ENCODE data around the gene MYL1. TPM values are rescaled to one million over a fixed set of nuclear protein-coding genes. Genes with fewer than 3 reads are reported as not detected.

Gene MYL1
- total RNA-seq, 1 experiment from 2014 or later = 3.3 TPM

DNA sequence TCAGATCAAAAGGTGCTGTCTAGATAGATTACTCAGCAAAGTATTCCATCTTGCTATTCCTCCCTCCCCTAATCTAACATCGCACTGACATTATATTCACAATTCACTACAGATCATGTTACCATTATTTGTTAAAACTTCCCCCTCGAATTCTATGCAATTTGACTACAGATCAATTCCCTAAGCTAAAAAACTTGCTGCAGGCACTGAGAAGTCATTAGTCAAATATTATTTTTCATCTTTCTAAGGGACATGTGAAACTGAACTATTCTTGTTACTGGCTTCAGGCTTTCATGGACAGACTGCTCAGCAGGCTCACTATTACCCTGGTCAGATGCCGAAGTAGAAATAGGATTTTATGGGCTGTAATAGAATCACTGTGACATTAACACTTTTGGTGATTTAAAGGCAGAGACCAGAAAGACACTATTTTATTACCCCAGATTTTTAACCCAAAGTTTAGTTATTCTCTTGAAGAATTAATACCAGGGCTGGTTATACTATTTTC lies 15.1 kb downstream of the MYL1 start:
- no peak overlapping the region for H3K27ac ChIP-seq
- no peak overlapping the region for H3K4me3 ChIP-seq
- no peaks in the 10 kb centered on the region for H3K9me3 ChIP-seq (replicated peaks)
- no peaks in the 10 kb centered on the region for H3K27me3 ChIP-seq
- H3K4me1 ChIP-seq = peaks cover 23% of the 10 kb centered on the region
- DNase-seq = no peak
- H3K36me3 ChIP-seq = no peaks in the 10 kb centered on the region

DNA sequence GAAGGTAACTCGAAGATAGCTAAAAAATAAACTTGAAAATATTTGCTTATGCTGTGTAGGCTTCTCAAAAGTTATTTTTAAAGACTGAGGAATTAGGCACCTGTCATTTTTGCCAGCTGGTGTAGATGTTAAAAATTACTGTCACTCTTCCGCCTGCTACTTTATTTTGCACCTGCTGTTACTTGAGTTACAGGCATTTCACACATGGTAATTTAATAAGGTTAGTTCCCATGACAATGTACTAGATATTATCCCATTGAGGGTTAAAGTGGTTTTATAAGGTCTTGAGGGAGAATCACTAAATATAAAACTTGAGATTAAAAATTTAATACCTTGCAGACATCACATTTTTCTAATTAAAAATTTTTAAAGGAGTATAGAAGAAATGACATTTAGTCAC lies 26.6 kb downstream of the MYL1 start:
- H3K4me3 ChIP-seq = no peak overlapping the region
- peak; percentile 43 to 82 for DNase-seq
- H3K27me3 ChIP-seq = no peaks in the 10 kb centered on the region
- H3K4me1 ChIP-seq = peaks cover 35% of the 10 kb centered on the region
- H3K9me3 ChIP-seq (replicated peaks) = peaks cover 5% of the 10 kb centered on the region; the same call in 1 of the 2 replicates
- peak overlapping the region; percentile 56 for H3K27ac ChIP-seq
- no peaks in the 10 kb centered on the region for H3K36me3 ChIP-seq

DNA sequence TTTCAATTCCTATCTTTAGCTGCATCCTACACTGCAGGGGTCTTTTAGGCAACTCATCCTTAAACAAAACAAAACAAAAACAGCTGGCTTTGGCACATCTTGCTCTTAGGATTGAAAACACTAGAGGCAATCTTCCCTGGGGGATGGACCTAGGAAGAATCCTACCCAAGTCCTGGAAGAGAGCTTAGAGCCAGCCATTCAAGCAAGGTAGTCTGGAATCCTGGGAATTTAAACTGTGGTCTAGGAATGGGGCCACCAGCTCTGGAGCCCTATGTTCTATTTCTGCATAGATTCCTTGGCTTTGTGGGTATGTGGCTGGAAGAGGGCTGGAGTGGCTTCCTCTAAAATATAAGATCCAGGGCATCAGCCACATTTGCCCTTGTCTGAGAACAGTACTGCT lies 27.7 kb downstream of the MYL1 start:
- Histone ChIP-seq H3K9me3 (replicated peaks) (peaks cover 9% of the 10 kb centered on the region; the same call in 1 of the 2 replicates), H3K4me3 (no peak overlapping the region), H3K36me3 (no peaks in the 10 kb centered on the region), H3K27ac (peak overlapping the region; percentile 56), H3K4me1 (peaks cover 35% of the 10 kb centered on the region), H3K27me3 (no peaks in the 10 kb centered on the region)
- DNase-seq = peak; percentile 63 to 80

DNA sequence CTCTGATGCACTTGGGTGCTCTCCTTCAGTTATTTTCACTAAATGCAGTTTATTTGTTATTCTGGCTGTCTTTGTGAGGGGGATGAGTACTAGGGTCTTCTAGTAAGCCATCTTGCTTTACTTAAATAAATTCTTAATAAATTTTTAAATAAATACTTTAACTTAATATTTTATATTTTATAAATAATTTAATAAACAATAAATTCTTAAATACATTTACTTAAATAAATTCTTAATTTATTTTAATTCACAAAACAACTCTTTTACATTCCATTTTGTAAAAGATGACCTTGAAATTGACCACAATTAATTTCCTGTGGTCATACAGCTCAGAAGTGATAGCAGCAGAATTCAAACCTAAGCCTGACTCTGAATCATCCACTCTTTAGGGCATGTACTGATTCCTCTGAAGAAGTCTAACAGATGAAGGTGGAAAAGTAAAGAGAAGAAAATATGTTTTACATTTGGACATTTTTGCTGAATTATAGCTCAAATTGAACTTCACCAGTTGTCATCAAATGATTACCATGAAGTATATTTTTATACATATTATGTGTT lies 28.8 kb downstream of the MYL1 start:
- DNase-seq = no peak
- H3K27ac ChIP-seq = no peak overlapping the region
- H3K27me3 ChIP-seq = no peaks in the 10 kb centered on the region
- peaks cover 16% of the 10 kb centered on the region; the same call in 1 of the 2 replicates for H3K9me3 ChIP-seq (replicated peaks)
- peaks cover 35% of the 10 kb centered on the region for H3K4me1 ChIP-seq
- H3K36me3 ChIP-seq = no peaks in the 10 kb centered on the region
- no peak overlapping the region for H3K4me3 ChIP-seq

DNA sequence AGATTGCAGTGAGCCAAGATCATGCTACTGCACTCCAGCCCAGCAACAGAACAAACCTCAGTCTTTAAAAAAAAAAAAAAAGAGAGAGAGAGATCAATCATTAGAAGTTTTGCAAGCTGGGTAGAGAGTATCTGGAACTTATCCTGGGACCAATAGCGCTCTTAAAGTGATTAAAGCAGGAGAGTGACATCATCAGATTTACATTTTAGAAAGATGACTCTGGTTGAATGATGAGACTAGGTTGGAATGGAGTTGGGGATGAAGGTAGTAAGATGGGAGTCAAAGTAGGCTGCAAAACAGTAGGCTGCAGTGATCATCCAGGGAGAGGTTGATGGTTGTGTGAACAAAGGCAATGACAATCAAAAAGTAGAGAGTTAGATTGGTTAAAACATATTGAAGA lies 37.8 kb downstream of the MYL1 start:
- no peaks in the 10 kb centered on the region for H3K27me3 ChIP-seq
- H3K27ac ChIP-seq = no peak overlapping the region
- no peaks in the 10 kb centered on the region for H3K4me1 ChIP-seq
- H3K9me3 ChIP-seq (replicated peaks) = peaks cover 7% of the 10 kb centered on the region; the same call in 1 of the 2 replicates
- no peak overlapping the region for H3K4me3 ChIP-seq
- no peak for DNase-seq
- H3K36me3 ChIP-seq = no peaks in the 10 kb centered on the region

DNA sequence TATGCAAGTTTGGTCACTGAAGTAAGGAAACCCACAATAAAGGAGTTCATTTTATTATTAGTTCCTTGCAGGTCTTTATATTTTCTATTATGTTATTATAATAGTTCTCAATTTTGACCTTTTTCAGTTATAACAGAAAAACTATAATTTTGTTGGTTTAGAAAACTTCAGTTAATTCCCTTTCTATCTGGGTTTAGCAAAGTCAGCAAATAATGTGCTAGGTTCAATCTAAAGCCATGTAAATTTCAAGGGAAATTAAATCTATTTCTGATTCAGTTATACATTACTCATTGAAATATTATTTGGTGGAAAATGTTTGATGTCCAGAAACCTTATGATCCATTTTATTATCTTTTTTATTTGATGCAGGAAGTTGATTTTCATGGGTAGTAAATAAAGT lies 43.7 kb downstream of the MYL1 start:
- Histone ChIP-seq H3K9me3 (replicated peaks) (no peaks in the 10 kb centered on the region), H3K36me3 (no peaks in the 10 kb centered on the region), H3K27ac (no peak overlapping the region), H3K27me3 (no peaks in the 10 kb centered on the region), H3K4me3 (no peak overlapping the region), H3K4me1 (no peaks in the 10 kb centered on the region)
- DNase-seq = no peak

DNA sequence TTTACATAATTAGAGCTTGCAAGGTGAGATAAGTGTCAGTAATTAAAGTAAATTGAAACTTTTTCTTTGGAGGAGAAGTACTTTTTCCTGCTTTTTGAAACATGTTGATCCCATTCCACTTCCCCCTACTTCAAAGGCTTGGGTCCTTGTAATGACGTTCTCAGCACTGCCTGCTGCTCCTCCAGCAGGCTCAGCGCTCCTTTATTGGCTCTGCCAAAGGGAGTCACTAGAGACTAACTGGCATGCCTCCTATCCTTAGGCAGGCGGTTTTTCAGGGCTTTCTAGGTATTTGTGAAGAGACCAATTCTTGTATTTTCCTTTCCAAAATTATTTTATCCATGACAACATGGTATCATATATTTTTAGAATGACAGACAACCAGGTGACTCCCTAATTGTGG lies 45.8 kb downstream of the MYL1 start:
- Histone ChIP-seq H3K4me1 (no peaks in the 10 kb centered on the region), H3K36me3 (no peaks in the 10 kb centered on the region), H3K4me3 (no peak overlapping the region), H3K27me3 (no peaks in the 10 kb centered on the region), H3K27ac (no peak overlapping the region), H3K9me3 (replicated peaks) (no peaks in the 10 kb centered on the region)
- no peak for DNase-seq

DNA sequence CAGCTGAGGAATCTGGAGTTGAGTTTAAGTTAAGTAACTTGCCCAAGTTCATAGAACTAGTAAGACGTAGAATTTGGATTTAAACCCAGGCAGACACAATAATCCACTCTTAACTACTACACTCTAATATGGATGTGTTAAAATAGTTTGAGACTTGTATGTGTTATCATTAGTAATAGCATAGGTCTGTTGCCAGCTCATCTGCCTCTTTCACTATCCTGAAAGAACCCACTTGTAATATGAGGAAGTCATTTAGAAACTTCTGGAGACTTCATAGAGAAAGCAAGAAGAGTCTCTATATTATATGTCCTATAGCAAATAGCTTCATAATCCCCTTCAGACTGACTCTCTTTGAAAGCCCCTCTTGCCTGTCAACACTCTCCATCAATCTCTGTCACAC lies 46.7 kb downstream of the MYL1 start:
- H3K27ac ChIP-seq = no peak overlapping the region
- DNase-seq = no peak
- no peaks in the 10 kb centered on the region for H3K36me3 ChIP-seq
- no peaks in the 10 kb centered on the region for H3K9me3 ChIP-seq (replicated peaks)
- H3K4me1 ChIP-seq = no peaks in the 10 kb centered on the region
- H3K27me3 ChIP-seq = no peaks in the 10 kb centered on the region
- no peak overlapping the region for H3K4me3 ChIP-seq

DNA sequence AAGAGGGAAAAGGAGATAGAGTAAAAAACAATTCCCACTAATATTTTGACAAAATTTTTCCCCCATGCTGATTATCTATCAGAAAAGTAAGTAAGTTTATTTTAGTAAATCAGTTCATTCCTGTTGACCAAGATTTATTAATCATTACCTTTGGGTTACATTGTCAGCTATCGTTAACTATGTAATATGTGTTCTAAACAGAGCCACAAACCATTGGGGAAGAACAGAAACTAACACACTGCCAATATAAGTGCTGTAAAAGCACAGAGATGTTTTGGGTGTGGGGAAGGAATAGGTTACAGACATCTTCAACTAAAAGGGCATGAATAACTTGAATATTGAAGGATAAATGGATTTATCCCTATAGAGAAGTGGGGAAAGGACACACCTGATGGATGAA lies 47.3 kb downstream of the MYL1 start:
- H3K27ac ChIP-seq = no peak overlapping the region
- DNase-seq = no peak

DNA sequence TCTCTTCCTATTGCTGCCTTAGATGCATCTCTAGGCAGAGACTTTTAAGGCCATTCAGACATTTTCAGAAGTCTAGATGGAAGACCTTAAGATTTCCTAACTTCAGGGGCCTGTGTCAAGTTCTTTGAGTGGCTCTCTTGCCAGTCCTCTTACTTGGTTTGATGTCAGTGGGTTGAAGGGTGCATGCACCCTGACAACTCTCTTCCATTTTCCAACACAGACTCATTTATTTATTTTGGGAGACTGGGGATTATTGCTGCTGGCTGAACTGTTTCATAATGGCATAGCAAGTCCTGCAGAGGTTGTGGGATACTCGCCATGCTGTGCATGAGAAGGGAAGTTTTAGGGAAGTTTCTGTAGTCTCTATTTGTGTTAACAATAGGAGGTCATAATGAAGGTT lies 50.7 kb downstream of the MYL1 start:
- no peak overlapping the region for H3K4me3 ChIP-seq
- DNase-seq = no peak
- no peaks in the 10 kb centered on the region for H3K27me3 ChIP-seq
- H3K9me3 ChIP-seq (replicated peaks) = no peaks in the 10 kb centered on the region
- no peaks in the 10 kb centered on the region for H3K4me1 ChIP-seq
- no peaks in the 10 kb centered on the region for H3K36me3 ChIP-seq
- no peak overlapping the region for H3K27ac ChIP-seq

More for the DNA sequence above, 47.3 kb downstream of the MYL1 start:
- no peaks in the 10 kb centered on the region for H3K36me3 ChIP-seq
- H3K4me1 ChIP-seq = no peaks in the 10 kb centered on the region
- no peaks in the 10 kb centered on the region for H3K9me3 ChIP-seq (replicated peaks)
- no peaks in the 10 kb centered on the region for H3K27me3 ChIP-seq
- H3K4me3 ChIP-seq = no peak overlapping the region

DNA sequence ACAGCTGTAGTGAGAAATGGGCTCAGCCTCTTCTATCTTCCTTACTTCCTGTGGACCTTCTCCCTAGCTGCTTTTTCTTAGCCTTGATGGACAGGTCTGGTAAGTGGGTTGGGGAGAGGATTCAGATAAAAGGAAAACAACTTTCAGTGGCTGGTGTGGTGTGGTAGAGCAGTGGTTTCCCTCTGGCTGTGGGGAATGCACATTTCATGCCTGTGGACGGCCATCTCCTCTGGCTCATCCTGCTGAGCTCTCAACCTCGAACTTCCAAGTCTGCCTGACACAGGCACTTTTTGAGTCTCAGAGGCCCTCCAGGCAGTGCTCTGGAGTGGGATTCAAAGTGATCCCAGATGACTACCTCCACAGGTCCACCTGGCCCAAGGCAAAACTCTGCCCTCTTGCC lies 51.1 kb downstream of the MYL1 start:
- Histone ChIP-seq H3K36me3 (no peaks in the 10 kb centered on the region), H3K27me3 (no peaks in the 10 kb centered on the region), H3K27ac (no peak overlapping the region), H3K4me1 (no peaks in the 10 kb centered on the region), H3K4me3 (no peak overlapping the region), H3K9me3 (replicated peaks) (no peaks in the 10 kb centered on the region)
- DNase-seq = no peak

DNA sequence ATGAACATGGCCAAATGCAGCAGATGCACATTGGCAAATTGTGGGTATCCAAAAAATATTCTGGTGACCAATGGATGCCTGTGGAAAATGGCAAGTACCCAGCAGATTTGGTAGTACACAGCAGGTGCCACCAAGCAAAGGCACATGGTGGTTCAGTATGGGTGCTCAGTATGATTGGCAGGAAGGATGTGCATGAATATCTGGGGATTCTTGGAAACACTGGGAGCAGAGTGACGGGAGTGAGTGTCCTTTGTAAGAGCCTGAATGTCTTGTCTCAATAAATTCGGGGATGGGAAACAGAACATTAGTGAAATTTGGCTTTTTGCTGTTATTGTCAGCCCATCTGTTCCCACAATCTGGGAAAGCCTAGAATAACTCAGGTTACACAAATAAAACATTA lies 52.9 kb downstream of the MYL1 start:
- Histone ChIP-seq H3K27ac (no peak overlapping the region), H3K4me3 (no peak overlapping the region), H3K36me3 (no peaks in the 10 kb centered on the region), H3K27me3 (no peaks in the 10 kb centered on the region), H3K4me1 (no peaks in the 10 kb centered on the region), H3K9me3 (replicated peaks) (no peaks in the 10 kb centered on the region)
- no peak for DNase-seq

DNA sequence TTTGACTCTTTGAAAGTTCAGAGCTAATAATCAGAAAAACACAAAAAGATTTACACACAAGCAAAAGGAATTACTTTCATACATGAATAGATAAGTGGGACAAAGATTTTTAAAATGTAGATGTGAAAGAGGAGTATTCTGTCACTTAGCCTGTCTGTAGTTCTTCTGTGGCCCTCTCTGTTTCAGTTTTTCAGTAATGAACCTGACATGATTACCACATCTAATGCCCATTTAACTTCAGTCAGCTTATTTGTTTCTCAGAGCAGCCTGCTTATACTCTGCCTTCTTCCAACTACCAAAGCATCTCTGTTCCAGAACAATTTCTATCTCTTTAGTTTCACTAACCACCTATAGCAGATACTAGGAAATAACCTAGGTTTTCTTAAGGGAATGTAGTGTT lies 55.3 kb downstream of the MYL1 start:
- H3K27ac ChIP-seq = no peak overlapping the region
- H3K9me3 ChIP-seq (replicated peaks) = no peaks in the 10 kb centered on the region
- H3K36me3 ChIP-seq = no peaks in the 10 kb centered on the region
- H3K27me3 ChIP-seq = no peaks in the 10 kb centered on the region
- DNase-seq = no peak
- no peak overlapping the region for H3K4me3 ChIP-seq
- no peaks in the 10 kb centered on the region for H3K4me1 ChIP-seq

DNA sequence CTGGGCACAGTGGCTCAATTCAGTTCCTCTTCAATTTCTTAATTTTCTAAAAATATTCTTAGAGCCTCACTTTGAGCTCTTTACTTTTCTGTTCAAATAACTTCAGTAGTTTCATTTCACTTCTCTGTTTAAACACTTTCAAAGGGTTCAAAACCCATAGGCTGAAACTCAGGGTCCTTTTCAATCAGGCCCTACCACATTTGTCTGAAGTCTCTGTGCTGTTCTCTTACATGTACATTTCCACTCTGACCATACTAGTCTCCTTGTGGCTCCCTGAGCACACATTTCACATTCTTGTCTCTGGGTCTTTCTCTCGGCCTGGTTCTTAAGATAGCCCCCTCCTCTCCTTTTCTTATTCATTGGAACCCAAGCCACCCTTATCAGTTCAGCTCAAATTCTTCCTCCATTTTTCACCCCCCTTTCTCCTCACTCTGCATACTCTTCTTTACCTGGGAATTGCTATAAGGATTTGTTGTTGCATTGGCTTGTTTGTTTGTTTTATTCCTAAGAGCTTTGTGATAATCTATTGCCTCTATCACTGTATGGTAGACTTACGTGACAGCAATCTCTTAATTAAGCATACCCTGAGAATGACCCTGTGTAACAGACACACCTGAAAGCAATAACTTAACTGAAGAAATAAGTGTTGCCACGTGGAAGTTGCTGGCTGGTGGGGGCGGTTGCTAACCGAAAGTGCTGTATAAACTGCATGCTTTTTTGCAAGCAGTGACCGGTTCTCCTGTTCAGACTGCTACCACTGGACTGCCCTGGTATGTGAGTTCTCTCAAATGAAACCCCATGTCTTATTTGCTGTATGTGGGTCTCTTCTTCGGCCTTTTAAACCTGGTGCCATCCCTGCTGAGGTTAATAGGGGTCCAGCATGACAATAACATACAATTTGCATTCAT lies 62.0 kb downstream of the MYL1 start:
- Histone ChIP-seq H3K27ac (no peak overlapping the region), H3K36me3 (no peaks in the 10 kb centered on the region), H3K4me3 (no peak overlapping the region), H3K27me3 (no peaks in the 10 kb centered on the region), H3K4me1 (peaks cover 3% of the 10 kb centered on the region; the same call in 1 of the 2 replicates), H3K9me3 (replicated peaks) (no peaks in the 10 kb centered on the region)
- no peak for DNase-seq

DNA sequence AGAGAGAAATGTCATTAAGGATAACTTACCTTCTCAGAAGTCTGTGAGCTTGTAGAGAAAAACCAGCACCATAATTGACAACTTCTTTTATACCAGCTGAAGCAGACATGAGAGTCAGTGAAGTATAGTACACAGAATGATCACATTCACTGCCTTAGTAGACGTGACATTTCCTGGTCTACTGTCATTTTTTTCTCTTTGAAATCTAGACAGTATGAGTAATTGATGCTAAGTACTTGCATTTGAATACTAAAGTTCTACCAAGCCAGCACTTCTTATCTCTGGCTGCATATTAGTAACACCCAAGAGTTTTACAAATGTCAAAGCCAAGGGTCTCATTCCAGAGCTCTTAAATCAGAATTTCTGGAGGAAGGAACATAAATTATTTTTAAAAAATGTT lies 64.4 kb downstream of the MYL1 start:
- Histone ChIP-seq H3K36me3 (no peaks in the 10 kb centered on the region), H3K9me3 (replicated peaks) (no peaks in the 10 kb centered on the region), H3K27ac (no peak overlapping the region), H3K4me3 (no peak overlapping the region), H3K27me3 (no peaks in the 10 kb centered on the region), H3K4me1 (peaks cover 3% of the 10 kb centered on the region; the same call in 1 of the 2 replicates)
- no peak for DNase-seq
